HK-2 (cell line): ENCODE results near the gene ZBTB20.
A peak's percentile ranks its signal among the peaks of the same experiment; 100 is the strongest.

Source experiments
- DNase-seq: peaks from one replicate; pipeline ENCODE4 v3.0.0-alpha.2; 2018; ENCODE audit not compliant: unreplicated experiment

Gene ZBTB20

GRCh38 chr3:114527036-114527644 lies 619.9 kb downstream of the ZBTB20 start:
- no peak for DNase-seq

GRCh38 chr3:114525278-114525677 lies 621.8 kb downstream of the ZBTB20 start:
- no peak for DNase-seq

GRCh38 chr3:114519415-114519814 lies 627.7 kb downstream of the ZBTB20 start:
- no peak for DNase-seq

- DNase-seq = no peak
These were observed 628.8 kb downstream of the ZBTB20 start for GRCh38 chr3:114518206-114518808.

- DNase-seq = no peak
These were observed 636.9 kb downstream of the ZBTB20 start for GRCh38 chr3:114510201-114510600.

GRCh38 chr3:114509756-114510155 lies 637.3 kb downstream of the ZBTB20 start:
- DNase-seq = no peak

- no peak for DNase-seq
These were observed 638.1 kb downstream of the ZBTB20 start for GRCh38 chr3:114508976-114509375.

GRCh38 chr3:114508208-114508607 lies 638.9 kb downstream of the ZBTB20 start:
- DNase-seq = no peak

- DNase-seq = no peak
These were observed 640.3 kb downstream of the ZBTB20 start for GRCh38 chr3:114506591-114507300.

- no peak for DNase-seq
These were observed 642.0 kb downstream of the ZBTB20 start for GRCh38 chr3:114504941-114505628.

GRCh38 chr3:114502204-114502603 lies 644.9 kb downstream of the ZBTB20 start:
- DNase-seq = no peak

- no peak for DNase-seq
These were observed 647.1 kb downstream of the ZBTB20 start for GRCh38 chr3:114499976-114500375.

GRCh38 chr3:114498539-114499370 lies 648.3 kb downstream of the ZBTB20 start:
- DNase-seq = peak; percentile 41

- no peak for DNase-seq
These were observed 650.2 kb downstream of the ZBTB20 start for GRCh38 chr3:114496874-114497273.

- no peak for DNase-seq
These were observed 650.6 kb downstream of the ZBTB20 start for GRCh38 chr3:114496466-114496865.

GRCh38 chr3:114496021-114496434 lies 651.1 kb downstream of the ZBTB20 start:
- DNase-seq = no peak

GRCh38 chr3:114494498-114494897 lies 652.6 kb downstream of the ZBTB20 start:
- DNase-seq = no peak

- no peak for DNase-seq
These were observed 656.3 kb downstream of the ZBTB20 start for GRCh38 chr3:114490829-114491228.

- DNase-seq = no peak
These were observed 659.6 kb downstream of the ZBTB20 start for GRCh38 chr3:114487502-114487901.

- no peak for DNase-seq
These were observed 662.2 kb downstream of the ZBTB20 start for GRCh38 chr3:114484919-114485318.

GRCh38 chr3:114481113-114481512 lies 666.0 kb downstream of the ZBTB20 start:
- DNase-seq = no peak

- DNase-seq = no peak
These were observed 666.6 kb downstream of the ZBTB20 start for GRCh38 chr3:114480442-114480841.
